ENCODE data around the gene RFX4.

DNA sequence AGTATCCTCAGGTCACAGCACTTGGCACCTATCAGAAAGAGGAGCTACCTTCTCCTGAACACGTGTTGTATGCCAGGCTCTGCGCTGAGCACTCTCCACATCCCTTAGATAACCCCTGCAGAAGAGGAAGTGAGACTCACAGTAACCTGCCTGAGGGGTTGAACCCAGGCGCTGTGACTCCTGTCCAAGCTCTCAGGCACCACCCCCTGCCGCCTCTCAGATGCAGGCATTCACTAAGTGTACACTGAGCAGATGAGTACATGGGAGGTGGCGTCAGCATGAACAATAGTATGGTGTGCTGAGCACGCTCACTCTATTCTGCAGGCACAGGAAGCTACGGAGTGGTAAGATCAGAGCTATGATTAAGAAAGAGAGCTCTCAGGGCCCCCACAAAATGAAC is 170.7 kb downstream of the RFX4 start:
- TF ChIP-seq POLR2A (IDR thresholded peaks at IDR 0.05) (no peak), POLR2AphosphoS5 (IDR thresholded peaks at IDR 0.05) (no peak)
